Stimulated activated memory B cell treated with anti-CD40 and anti-IgM and Interleukin-4, amounts not matched to agents 10 μg/mL and 1 μg/mL and 100 μg/mL, for 72 hours (primary cell): Measurements from ENCODE around the gene CLCN6.

Experiments used
- ATAC-seq: fragments of 150-1000 bp; cut with Tn5 transposase; 2 replicates; pipeline ENCODE4 v1.10.0; 2021
- H3K27ac Mint-ChIP-seq: one replicate; pipeline ENCODE4 v1.8.0; 2022; ENCODE audit warnings: mild to moderate bottlenecking, mixed read lengths
- H3K27me3 Mint-ChIP-seq: one replicate; pipeline ENCODE4 v1.8.0; 2022; ENCODE audit warnings: mixed read lengths
- H3K36me3 Mint-ChIP-seq: one replicate; pipeline ENCODE4 v1.8.0; 2022; ENCODE audit warnings: mixed read lengths
- H3K4me1 Mint-ChIP-seq: one replicate; pipeline ENCODE4 v1.8.0; 2022; ENCODE audit warnings: mixed read lengths
- H3K4me3 Mint-ChIP-seq: one replicate; pipeline ENCODE4 v1.8.0; 2022; ENCODE audit warnings: mild to moderate bottlenecking, moderate library complexity, mixed read lengths
- H3K9me3 Mint-ChIP-seq: one replicate; pipeline ENCODE4 v1.8.0; 2022; ENCODE audit warnings: mixed read lengths

Gene CLCN6

DNA sequence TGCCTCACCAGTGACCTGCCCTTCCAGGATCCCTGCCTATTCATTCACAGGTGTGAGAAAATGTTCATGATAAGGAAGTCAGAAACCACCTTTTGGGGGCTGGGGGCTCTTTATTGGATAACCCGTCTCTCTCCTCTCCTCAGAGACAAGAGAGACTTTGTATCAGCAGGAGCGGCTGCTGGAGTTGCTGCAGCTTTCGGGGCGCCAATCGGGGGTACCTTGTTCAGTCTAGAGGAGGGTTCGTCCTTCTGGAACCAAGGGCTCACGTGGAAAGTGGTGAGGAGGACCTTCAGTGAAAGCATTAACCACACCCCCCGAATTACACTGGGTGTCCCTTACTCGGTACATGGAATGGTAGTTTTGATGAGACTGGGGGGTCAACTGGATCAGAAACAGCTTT, 21.0 kb downstream of the CLCN6 start:
- Mint-ChIP-seq H3K4me3 (no peak overlapping the region), H3K9me3 (no peaks in the 10 kb centered on the region), H3K27ac (no peak overlapping the region), H3K4me1 (no peaks in the 10 kb centered on the region), H3K27me3 (no peaks in the 10 kb centered on the region), H3K36me3 (peaks cover 51% of the 10 kb centered on the region)
- no peak for ATAC-seq

DNA sequence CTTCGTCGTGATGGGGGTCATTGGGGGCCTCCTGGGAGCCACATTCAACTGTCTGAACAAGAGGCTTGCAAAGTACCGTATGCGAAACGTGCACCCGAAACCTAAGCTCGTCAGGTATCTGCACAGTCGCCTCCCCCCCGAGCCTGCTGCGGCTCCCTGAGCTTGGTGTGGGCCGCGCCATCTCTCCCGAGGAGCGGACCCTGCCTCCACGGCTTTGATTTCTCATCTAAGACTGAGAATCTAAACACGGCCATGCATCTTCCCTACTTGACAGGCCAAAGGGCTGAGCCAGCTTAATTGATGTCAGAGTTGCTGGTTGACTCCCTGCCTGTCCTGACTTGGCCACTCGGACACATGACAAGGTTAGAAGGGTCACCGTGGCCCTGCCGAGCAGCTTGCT, 22.5 kb downstream of the CLCN6 start:
- no peak overlapping the region for H3K4me3 Mint-ChIP-seq
- H3K27me3 Mint-ChIP-seq: no peaks in the 10 kb centered on the region
- no peak overlapping the region for H3K27ac Mint-ChIP-seq
- H3K9me3 Mint-ChIP-seq: no peaks in the 10 kb centered on the region
- no peak for ATAC-seq
- no peaks in the 10 kb centered on the region for H3K4me1 Mint-ChIP-seq
- peaks cover 51% of the 10 kb centered on the region for H3K36me3 Mint-ChIP-seq

DNA sequence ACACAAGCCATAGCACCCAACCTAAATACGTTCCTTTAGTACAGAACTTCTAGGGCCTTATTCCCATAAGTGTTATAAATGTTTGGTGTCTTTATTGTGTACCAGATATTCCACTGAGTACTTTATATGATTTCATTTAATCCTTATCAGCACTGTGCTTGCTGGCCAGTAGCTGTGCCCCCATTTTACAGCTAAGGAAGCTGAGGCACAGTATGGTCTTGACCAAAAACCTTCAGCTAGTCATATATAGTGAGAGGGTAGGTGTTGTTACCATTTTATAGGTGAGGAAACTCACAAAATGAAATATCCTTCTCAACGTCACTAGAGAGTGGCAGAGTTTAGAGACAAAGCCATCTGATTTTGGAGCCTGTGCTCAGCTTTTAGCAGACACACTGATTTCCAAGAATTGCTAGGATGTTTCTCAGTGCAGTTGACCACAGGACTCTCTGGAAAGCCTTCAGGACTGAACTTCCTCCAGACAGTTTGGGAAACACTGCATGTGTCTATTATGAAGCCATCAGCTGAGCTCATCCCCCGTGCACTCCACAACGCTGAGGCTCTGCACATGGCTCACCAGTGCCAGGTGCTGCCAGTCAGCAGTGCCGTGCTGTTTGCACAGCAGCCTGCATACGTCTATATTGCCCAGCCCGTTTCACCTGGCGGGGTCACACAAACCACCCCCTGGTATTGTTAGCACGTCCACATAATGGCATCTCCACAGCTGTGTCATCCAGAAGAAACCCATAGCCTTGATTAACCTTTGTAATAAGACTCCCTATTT, 26.1 kb downstream of the CLCN6 start:
- H3K27ac Mint-ChIP-seq: no peak overlapping the region
- H3K9me3 Mint-ChIP-seq: no peaks in the 10 kb centered on the region
- H3K36me3 Mint-ChIP-seq: peaks cover 45% of the 10 kb centered on the region
- H3K27me3 Mint-ChIP-seq: no peaks in the 10 kb centered on the region
- H3K4me1 Mint-ChIP-seq: no peaks in the 10 kb centered on the region
- ATAC-seq: no peak
- H3K4me3 Mint-ChIP-seq: no peak overlapping the region

DNA sequence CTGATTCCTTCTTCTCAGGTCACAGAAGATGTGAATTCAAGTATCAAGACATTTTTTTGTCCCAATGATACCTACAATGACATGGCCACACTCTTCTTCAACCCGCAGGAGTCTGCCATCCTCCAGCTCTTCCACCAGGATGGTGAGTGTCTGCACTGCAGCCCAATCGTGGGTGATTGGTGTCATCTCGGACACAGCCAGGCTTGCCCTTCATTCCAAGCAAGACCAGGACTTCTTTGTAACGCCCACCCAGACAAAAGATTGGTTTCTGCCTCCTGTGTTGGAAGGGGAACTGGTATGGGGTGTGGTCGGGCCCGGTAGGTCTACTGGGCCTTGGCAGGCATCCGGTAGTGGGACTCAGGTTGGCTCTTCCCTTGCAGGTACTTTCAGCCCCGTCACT, 27.5 kb downstream of the CLCN6 start:
- Mint-ChIP-seq H3K27ac (no peak overlapping the region), H3K36me3 (peaks cover 45% of the 10 kb centered on the region), H3K9me3 (no peaks in the 10 kb centered on the region), H3K4me3 (no peak overlapping the region), H3K4me1 (peaks cover 2% of the 10 kb centered on the region), H3K27me3 (no peaks in the 10 kb centered on the region)
- no peak for ATAC-seq

DNA sequence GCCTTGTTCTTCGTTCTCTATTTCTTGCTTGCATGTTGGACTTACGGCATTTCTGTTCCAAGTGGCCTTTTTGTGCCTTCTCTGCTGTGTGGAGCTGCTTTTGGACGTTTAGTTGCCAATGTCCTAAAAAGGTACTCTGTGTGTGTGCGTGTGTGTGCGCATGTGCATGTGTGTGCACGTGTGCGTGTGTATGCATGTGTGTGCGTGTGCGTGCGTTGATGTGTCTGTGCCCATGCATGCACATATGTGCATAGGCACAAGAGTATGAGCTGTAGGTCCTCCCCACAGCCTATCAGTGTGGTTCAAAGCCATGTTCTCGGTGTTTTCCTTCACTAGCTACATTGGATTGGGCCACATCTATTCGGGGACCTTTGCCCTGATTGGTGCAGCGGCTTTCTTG, 27.9 kb downstream of the CLCN6 start:
- no peak for ATAC-seq
- Mint-ChIP-seq H3K27me3 (no peaks in the 10 kb centered on the region), H3K9me3 (no peaks in the 10 kb centered on the region), H3K36me3 (peaks cover 46% of the 10 kb centered on the region), H3K4me1 (peaks cover 5% of the 10 kb centered on the region), H3K27ac (no peak overlapping the region), H3K4me3 (no peak overlapping the region)

DNA sequence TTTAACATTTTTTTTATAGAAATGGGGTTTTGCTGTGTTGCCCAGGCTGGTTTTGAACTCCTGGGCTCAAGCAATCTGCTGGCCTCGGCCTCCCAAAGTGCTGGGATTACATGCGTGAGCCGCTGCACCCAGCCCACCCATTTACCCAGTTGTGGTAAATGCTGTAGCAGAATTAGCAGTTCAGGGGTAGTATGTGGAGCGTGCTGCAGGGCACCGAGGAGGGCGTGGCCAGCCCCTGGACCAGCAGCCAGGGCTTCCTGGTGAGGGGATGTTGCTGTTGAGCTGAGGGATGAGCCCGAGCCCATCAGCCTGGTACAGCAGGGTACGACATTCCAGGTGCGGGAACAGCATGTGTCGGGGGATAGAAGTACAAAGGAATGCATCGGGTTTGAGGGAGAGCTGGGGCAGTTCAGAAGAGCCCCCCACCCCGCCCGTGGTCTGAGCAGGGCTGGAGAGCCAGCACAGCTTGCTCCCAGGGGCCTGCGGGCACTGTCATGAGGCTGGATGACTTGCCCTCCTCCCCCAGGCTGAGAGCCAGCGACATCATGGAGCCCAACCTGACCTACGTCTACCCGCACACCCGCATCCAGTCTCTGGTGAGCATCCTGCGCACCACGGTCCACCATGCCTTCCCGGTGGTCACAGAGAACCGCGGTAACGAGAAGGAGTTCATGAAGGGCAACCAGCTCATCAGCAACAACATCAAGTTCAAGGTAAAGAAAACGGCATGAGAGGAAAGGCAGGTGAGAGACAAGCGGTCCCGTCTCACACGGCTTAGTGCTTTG, 29.6 kb downstream of the CLCN6 start:
- H3K4me3 Mint-ChIP-seq: no peak overlapping the region
- peaks cover 51% of the 10 kb centered on the region for H3K36me3 Mint-ChIP-seq
- H3K4me1 Mint-ChIP-seq: peaks cover 6% of the 10 kb centered on the region
- ATAC-seq: no peak
- H3K27ac Mint-ChIP-seq: peak overlapping the region; percentile 8
- no peaks in the 10 kb centered on the region for H3K27me3 Mint-ChIP-seq
- H3K9me3 Mint-ChIP-seq: no peaks in the 10 kb centered on the region

DNA sequence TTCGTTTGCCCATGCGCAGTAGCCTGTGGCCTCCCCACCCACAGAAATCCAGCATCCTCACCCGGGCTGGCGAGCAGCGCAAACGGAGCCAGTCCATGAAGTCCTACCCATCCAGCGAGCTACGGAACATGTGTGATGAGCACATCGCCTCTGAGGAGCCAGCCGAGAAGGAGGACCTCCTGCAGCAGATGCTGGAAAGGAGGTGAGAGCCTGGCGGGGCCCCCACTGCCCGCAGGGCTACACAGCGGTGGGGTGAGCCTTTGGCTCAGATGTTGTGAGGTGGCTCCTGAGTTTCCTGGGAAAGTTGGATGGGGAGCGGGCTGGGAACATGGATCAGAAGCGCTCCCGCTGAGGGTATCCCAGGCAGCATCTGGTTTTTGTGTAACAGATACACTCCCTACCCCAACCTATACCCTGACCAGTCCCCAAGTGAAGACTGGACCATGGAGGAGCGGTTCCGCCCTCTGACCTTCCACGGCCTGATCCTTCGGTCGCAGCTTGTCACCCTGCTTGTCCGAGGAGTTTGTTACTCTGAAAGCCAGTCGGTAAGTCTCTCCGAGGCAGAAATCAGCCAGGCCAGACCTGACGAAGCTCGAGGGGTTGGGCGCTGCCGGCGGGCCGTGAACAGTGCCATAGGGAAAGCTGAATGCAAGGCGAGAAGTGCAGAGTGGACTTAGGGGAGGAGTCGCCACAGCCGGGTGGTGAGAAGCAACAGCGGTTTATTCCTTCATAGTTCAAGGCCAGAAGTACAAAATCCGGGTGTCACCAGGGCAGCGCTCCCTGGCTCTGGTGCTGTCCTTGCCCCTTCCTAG, 31.2 kb downstream of the CLCN6 start:
- Mint-ChIP-seq H3K4me3 (no peak overlapping the region), H3K27me3 (no peaks in the 10 kb centered on the region), H3K27ac (no peak overlapping the region), H3K36me3 (peaks cover 67% of the 10 kb centered on the region), H3K4me1 (peaks cover 19% of the 10 kb centered on the region), H3K9me3 (no peaks in the 10 kb centered on the region)
- no peak for ATAC-seq

DNA sequence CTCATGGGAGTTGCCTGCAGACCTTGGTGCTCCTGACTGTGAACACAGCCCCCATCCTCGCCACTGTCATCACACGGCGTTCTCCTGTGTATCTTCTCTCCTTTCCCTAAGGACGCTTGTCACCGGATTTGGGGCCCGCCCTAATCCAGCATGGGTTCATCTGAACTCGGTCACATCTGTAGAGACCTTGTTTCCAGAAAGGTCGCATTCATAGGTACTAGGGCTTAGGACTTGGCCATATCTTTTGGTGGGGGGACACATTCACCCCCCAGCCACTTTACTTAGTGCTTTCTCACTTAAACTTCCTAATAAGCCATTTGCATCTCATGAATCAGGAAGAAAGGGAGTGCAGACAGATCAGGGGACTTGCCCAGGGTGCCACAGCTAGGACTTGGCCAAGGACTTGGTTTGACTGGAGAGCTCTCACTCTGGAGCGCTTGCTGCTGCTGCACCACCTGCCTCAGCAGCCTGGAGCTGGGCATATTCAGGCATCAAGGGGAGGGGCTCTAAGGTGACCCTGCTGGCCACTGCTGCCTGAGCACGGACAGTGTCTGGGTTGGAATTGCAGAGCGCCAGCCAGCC, 31.9 kb downstream of the CLCN6 start:
- peaks cover 67% of the 10 kb centered on the region for H3K36me3 Mint-ChIP-seq
- ATAC-seq: no peak
- no peak overlapping the region for H3K4me3 Mint-ChIP-seq
- peaks cover 25% of the 10 kb centered on the region for H3K4me1 Mint-ChIP-seq
- H3K9me3 Mint-ChIP-seq: no peaks in the 10 kb centered on the region
- no peak overlapping the region for H3K27ac Mint-ChIP-seq
- H3K27me3 Mint-ChIP-seq: no peaks in the 10 kb centered on the region

DNA sequence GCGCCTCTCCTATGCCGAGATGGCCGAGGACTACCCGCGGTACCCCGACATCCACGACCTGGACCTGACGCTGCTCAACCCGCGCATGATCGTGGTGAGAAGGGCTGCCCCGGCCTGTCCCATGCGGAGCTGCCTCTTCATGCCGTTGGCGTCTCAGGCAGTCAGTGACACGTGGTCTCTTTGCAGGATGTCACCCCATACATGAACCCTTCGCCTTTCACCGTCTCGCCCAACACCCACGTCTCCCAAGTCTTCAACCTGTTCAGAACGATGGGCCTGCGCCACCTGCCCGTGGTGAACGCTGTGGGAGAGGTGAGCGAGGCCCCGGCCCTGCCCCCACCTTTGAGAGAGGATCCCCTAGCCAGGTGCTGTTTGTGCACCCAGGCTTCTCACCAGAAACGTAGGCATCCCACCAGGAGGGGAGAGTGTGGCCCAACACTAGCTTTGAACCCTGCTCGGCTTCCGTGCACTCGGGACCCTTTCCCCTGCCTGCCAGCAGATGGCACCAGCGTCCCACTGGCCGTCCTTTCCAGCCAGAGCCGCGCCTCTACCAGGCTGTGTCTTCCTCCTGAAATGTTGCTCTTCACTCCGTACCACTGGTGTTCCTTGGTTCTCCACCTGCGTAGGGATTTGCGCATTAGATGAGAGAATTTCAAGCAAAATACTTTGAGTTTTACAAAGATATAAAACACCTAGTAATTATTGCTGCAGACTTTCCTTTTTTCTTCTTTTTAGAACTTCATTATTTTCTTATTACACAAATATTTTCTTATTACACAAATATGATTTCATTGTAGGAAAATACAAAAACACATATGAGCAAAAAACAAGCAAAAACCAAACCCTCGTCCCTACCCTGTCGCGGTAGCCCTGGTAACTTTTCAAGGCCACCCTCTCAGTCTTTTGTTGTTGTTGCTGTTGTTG, 32.6 kb downstream of the CLCN6 start:
- Mint-ChIP-seq H3K27ac (peak overlapping the region; percentile 12), H3K4me1 (peaks cover 31% of the 10 kb centered on the region), H3K4me3 (no peak overlapping the region), H3K27me3 (no peaks in the 10 kb centered on the region), H3K36me3 (peaks cover 70% of the 10 kb centered on the region), H3K9me3 (no peaks in the 10 kb centered on the region)
- peak; percentile 86 for ATAC-seq

DNA sequence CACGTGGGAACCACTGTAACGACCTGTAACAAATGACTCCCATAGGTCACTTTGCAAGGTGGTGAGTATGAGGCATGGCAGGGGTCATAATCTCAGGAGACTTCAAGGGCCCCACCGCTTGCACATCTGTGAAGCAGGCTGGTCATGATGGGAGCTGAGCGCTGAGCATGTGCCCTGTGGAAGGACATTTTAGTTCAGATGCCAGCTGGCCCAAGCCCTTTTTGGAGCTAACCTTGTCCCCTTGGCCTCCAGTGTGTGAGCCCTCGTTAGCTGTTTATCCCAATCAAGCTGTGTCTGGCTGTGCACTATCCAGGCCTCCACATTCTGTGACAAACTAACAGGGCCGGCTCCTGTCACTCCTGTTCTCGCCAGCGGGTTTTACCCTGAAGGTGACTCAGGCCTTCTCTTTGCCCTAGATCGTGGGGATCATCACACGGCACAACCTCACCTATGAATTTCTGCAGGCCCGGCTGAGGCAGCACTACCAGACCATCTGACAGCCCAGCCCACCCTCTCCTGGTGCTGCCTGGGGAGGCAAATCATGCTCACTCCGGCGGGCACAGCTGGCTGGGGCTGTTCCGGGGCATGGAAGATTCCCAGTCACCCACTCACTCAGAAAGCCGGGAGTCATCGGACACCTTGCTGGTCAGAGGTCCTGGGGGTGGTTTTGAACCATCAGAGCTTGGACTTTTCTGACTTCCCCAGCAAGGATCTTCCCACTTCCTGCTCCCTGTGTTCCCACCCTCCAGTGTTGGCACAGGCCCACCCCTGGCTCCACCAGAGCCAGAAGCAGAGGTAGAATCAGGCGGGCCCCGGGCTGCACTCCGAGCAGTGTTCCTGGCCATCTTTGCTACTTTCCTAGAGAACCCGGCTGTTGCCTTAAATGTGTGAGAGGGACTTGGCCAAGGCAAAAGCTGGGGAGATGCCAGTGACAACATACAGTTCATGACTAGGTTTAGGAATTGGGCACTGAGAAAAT, 34.0 kb downstream of the CLCN6 start:
- Mint-ChIP-seq H3K27ac (no peak overlapping the region), H3K36me3 (peaks cover 77% of the 10 kb centered on the region), H3K4me3 (no peak overlapping the region), H3K27me3 (no peaks in the 10 kb centered on the region), H3K9me3 (no peaks in the 10 kb centered on the region), H3K4me1 (peaks cover 31% of the 10 kb centered on the region)
- ATAC-seq: no peak

DNA sequence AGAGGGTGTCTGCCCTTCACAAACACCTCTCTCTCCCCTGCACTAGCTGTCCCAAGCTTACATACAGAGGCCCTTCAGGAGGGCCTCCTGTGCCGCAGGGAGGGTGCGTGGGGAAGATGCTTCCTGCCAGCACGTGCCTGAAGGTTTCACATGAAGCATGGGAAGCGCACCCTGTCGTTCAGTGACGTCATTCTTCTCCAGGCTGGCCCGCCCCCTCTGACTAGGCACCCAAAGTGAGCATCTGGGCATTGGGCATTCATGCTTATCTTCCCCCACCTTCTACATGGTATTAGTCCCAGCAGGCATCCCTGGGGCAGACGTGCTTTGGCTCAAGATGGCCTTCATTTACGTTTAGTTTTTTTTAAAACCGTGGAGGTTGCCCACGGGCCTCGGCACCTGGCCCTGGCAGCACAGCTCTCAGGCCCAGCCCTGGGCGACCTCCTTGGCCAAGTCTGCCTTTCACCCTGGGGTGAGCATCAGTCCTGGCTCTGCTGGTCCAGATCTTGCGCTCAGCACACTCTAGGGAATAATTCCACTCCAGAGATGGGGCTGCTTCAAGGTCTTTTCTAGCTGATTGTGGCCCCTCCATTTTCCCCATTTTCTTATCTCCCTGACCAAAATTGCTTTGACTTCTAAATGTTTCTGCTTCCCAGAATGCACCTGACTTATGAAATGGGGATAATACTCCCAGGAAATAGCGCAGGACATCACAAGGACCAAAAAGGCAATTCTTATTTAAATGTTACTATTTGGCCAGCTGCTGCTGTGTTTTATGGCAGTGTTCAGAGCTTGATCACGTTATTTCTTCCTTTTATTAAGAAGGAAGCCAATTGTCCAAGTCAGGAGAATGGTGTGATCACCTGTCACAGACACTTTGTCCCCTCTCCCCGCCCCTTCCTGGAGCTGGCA, 35.5 kb downstream of the CLCN6 start:
- H3K9me3 Mint-ChIP-seq: no peaks in the 10 kb centered on the region
- no peak for ATAC-seq
- H3K27ac Mint-ChIP-seq: peak overlapping the region; percentile 12
- no peaks in the 10 kb centered on the region for H3K27me3 Mint-ChIP-seq
- peaks cover 71% of the 10 kb centered on the region for H3K36me3 Mint-ChIP-seq
- H3K4me3 Mint-ChIP-seq: no peak overlapping the region
- peaks cover 31% of the 10 kb centered on the region for H3K4me1 Mint-ChIP-seq

DNA sequence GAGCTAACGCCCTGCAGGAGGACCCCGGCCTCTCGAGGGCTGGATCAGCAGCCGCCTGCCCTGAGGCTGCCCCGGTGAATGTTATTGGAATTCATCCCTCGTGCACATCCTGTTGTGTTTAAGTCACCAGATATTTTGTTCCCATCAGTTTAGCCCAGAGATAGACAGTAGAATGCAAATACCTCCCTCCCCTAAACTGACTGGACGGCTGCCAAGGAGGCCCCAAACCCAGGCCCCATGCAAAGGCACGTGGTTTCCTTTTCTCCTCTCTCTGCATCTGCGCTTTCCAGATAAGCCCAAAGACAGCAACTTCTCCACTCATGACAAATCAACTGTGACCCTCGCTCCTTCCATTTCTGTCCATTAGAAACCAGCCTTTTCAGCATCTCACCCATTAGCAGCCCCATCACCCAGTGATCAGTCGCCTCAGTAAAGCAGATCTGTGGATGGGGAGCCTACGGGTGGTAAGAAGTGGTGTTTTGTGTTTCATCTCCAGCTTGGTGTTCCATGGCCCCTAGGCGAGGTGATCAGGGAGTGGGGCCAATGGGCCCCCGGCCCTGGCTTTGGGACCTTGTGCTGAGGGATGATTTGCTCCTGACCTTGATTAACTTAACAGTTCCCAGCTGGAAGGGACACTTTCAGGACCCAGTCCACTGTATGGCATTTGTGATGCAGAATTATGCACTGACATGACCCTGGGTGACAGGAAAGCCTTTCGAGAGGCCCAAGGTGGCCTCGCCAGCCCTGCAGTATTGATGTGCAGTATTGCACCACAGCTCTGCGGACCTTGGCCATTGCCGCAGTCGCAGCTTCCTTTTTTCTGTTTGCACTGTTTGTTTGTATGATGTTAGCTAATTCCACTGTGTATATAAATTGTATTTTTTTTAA, 36.4 kb downstream of the CLCN6 start:
- peak overlapping the region; percentile 12 for H3K27ac Mint-ChIP-seq
- peaks cover 78% of the 10 kb centered on the region for H3K36me3 Mint-ChIP-seq
- H3K4me3 Mint-ChIP-seq: no peak overlapping the region
- H3K4me1 Mint-ChIP-seq: peaks cover 31% of the 10 kb centered on the region
- no peaks in the 10 kb centered on the region for H3K9me3 Mint-ChIP-seq
- ATAC-seq: peak; percentile 67
- no peaks in the 10 kb centered on the region for H3K27me3 Mint-ChIP-seq
